GM21717 (cell line): ENCODE measurements around the gene NIFK.
"Not testable (repeated sequence)": the region's sequence is repeated elsewhere in the genome, so short reads cannot be mapped to it uniquely, and the experiment has no call there.

Source experiments
- ATAC-seq: cut with Tn5 transposase; IDR thresholded peaks from one replicate; pipeline ENCODE4 v1.9.1; 2021; ENCODE audit warnings: mild to moderate bottlenecking, moderate library complexity; ENCODE audit not compliant: unreplicated experiment

The NIFK gene

DNA sequence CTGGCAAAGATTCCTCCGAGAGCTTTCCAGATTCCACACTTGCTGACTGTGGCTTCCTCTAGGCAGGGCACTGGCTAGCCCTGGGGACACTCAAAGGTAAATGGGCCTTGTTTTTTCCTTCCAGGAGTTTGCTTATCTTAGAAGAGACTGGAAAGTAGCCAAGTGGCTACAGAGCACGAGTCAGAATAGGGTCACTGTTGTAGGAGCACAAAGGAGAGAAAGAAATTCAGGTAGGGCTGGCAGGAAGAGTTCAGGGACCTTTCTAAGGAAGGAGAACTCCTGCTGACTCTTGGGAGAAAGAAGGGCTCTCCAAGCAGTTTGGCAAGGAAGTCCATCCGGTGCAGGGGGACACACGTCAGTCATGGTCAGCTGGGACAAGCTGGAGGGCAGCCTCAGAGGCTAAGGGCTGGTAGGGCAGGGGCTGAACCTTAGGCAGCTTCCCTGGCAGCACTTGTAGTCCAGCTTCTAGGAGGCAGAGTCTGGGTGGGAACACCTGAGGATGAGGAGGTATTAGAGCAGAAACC is 39.5 kb downstream of the NIFK start:
- ATAC-seq = no peak

DNA sequence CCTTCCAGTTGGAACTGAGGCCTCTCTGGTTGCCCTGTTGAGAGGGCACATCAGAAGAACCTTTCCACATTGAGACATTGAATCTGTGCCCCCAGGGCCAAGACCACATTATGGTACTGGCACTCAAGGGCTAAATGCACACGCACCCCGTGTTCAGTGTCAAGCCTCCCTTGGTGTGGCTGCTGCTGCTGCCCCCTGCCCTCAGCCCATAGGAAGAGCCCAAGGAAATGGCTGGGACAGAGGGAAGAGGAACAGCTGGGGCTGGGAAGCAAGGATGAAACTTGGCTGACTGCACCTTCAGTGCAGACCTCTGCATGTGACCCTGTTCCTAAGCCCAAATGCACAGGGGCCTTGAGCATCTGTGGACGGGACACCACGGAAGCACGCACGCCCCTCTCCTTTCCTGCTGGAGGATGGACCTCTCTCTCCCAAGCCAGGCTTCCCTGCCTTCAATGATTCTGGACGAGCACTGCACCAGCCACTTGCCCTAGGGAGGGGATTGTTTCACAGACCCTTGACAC is 40.2 kb downstream of the NIFK start:
- ATAC-seq = no peak

DNA sequence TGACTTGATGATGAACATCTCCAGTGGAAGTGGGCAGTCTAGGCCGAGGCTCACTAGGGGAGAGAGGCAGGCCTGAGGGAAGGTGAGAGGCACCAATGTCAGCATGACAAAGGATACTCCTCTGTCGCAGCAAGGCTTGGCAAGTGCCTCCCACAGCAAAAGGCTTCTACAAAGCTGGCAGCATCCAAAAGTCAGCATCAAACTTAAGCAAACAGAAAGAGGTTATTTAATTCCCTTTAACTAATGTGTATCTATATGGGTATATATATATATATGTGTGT is 41.6 kb downstream of the NIFK start:
- ATAC-seq = no peak

DNA sequence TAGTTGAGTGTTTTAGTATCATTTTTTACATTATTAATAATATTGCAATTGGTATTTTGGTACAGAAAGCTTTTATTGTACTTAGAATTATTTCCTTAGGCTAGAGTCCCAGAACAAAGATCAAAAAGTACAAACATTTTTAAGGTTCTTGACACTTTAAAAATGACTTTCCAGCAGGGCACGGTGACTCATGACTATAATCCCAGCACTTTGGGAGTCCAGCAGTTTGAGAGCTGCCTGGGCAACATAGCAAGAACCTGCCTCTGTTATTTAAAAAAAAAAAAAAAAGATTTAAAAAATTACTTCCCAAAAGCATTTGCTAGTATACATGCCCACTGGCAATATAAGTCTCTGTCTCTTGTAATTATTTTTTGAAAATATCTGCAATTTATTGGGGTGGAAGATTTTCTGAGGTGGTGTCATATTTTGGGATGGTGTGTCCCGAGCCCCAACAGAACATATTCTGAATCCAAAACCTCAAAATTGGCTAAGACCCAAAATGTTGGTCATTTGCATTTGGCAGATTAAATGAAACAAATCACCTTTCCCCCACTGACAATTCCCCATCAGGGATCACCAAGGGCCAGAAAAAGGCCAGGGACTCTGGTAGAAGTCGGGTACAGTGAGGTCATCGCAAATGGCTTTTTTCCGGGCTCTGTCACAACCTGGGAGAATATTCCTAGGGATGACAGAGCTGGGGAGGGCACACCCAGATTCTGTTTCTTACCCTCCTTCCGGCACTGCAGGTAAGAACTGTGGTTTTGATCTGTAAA is 42.1 kb downstream of the NIFK start:
- ATAC-seq = no peak

DNA sequence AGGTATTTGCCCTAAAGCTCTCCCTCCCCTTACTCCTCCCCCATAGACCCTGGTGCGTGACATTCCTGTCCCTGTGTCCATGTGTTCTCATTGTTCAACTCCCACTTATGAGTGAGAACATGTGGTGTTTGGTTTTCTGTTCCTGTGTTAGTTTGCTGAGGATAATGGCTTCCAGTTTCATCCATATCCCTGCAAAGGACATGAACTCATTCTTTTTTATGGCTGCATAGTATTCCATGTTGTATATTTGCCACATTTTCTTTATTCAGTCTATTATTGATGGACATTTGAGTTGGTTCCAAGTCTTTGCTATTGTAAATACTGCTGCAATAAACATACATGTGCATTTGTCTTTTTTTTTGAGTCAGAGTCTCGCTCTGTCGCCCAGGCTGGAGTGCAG is 46.1 kb downstream of the NIFK start:
- not testable (repeated sequence) for ATAC-seq

DNA sequence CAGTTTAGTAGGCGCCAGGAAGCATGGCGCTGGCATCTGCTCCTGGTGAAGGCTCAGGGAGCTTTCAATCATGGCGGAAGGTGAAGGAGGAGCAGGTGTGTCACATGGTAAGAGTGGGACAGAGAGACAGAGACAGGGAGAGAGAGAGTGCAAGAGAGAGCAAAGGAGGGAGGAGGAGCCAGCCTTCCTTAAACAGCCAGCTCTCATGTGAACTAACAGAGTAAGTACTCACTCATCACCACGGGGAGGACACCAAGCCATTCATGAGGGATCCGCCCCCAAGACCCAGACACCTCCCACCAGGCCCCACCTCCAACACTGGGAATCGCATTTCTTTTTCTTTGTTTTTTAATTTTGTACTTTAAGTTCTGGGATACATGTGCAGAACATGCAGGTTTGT is 46.6 kb downstream of the NIFK start:
- ATAC-seq = no peak

DNA sequence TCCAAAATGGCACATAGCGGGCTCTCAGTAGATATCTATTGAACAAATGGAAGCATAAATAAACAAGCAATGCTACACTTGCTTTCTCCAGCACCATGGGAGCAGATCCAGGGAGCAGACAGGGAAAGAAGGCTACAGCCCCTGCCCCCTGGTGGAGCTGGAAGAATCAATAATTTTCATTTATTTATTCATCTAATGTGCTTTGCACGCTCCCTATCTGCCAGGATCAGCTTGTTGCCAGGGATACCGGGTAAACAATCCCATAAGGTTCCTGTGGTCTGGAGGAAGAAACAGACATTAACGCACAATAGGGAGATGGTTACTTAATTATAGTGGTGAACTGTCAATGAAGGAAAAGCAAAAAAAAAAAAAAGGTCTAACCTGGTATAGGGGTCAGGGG is 47.3 kb downstream of the NIFK start:
- no peak for ATAC-seq

DNA sequence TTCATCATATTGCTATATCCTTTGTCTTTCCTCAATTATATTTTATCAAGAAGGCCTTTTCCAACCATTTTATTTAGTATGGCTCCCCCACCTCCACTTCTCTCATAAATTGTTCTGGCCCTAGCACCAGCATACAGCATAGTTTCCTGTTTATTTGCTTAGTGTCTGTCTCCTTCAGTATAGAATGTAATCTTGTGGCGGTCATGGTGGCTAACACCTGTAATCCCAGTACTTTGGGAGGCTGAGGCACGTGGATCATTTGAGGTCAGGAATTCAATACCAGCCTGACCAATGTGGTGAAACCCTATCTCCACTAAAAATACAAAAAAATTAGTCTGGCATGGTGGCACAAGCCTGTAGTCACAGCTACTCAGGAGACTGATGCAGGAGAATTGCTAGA is 47.9 kb downstream of the NIFK start:
- ATAC-seq = no peak

DNA sequence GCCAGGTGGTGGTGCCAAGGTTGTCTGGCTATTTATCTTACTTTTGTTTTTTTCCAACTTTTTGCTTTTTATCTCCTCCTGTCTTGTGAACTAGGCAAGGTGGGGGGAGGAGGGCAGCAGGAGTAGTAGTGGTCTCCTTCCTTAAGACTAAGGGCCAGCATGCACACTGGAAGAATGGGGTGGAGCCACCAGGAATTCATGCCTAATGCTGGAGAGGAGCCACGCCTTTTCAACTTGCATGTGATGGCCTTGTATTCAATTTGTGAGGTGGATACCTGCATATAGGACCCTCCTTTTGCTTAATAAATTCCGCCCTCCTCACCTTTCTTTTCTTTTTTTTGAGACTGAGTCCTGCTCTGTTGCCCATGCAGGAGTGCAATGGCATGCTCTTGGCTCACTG is 49.8 kb downstream of the NIFK start:
- no peak for ATAC-seq

DNA sequence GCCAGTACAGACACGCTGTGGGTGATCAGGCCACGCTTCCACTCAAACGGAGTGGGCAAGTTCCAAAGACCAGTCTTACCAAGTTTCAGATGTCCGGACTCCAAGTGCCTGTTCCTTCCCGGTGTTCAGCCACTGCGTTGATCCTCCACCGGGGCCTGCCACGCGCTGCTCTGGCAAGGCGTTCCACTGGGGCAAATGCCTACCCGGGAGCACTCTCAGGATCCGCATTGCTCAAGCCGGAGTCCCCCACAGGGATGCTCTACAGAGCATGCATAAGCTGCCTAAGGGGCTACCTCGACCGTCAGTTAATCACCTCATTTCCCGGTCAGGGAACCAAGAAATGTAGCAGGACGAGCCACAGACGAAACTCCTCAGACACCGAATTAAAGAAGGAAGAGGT is 50.5 kb downstream of the NIFK start:
- ATAC-seq = no peak

DNA sequence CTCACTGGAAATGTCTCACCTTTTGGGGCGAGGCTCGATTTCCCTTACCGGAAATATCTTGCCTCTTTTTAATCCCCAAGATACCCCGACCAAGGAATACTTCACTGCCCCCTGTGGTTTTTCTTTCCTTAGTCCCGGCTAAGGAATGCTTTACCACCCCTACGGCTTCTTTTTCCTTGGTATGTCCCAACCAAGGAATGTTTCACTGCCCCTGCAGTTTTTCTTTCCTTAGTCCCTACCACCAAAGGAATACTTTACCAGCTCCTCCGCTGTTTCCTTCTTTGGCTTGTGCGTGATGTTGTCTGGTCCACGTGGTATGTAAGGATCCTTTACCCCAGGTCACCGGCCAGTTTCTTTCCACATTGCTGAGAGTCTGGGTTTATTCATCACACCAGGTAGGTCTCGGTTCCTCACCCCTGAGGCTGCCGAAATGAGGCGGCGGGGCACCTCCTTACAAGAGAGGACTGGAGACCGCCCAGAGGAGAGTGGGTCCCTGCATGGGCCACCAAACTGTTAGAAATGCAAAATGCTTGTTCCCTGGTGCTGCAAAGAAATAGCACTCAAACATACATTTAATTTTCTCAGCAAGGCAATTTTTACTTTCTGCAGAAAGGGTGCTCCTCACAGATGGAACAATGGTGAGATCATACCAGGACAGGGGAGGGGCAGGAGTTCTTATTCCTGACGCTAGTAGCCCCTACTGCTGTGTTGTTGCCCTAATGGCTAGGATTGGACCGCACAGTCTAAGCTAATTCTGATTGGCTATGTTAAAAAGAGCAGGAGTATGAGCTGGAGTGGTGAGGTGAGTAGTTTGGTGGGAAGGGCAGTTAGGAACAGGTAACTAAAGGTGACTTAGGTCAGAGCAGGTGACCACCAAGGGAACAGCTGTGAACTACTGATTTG is 54.0 kb downstream of the NIFK start:
- no peak for ATAC-seq

DNA sequence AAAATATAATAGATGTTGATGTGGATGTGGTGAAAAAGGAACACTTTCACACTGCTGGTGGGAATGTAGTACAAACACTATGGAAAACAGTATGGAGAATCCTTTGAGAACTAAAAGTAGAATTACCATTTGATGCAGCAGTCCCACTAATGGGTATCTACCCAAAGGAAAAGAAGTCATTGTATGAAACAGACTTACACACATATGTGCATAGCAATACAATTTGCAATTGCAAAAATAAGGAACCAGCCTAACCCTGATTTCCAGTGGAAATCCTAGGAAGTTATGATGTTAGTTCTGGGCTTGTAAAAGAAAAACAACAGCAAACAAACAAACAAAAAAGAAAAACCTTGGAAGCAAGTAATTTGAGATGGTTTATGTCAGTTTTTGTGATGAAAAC is 58.8 kb downstream of the NIFK start:
- ATAC-seq = no peak
